Large intestine (tissue), 12 donors: ENCODE measurements around the gene RICTOR. TPM values are rescaled to one million over a fixed set of nuclear protein-coding genes. Genes with fewer than 3 reads are reported as not detected.
A peak's percentile ranks its signal among the peaks of the same experiment; 100 is the strongest.

Experiments used
- DNase-seq, 2 donors: peaks; one replicate each; pipeline versions ENCODE4 v3.0.0 to v3.0.0-alpha.2; 2013
- H3K27ac ChIP-seq: one replicate; pipeline ENCODE4 v1.5.1; 2013; ENCODE audit warnings: low read length
- H3K27me3 ChIP-seq: 2 replicates; pipeline ENCODE4 v1.6.1; 2013; ENCODE audit warnings: low read length; ENCODE audit not compliant: control insufficient read depth, insufficient read depth
- H3K36me3 ChIP-seq: 2 replicates; pipeline ENCODE4 v1.6.1; 2013; ENCODE audit warnings: low read length; ENCODE audit not compliant: control insufficient read depth, insufficient read depth
- H3K4me1 ChIP-seq: one replicate; pipeline ENCODE4 v1.6.1; 2013; ENCODE audit warnings: low read length; ENCODE audit not compliant: control insufficient read depth, insufficient read depth
- H3K4me3 ChIP-seq: one replicate; pipeline ENCODE4 v1.5.1; 2013; ENCODE audit warnings: low read length
- H3K9me3 ChIP-seq: one replicate; pipeline ENCODE4 v1.6.1; 2013; ENCODE audit warnings: mild to moderate bottlenecking, low read depth, low read length, moderate library complexity; ENCODE audit not compliant: control insufficient read depth
- WGBS: methylation state at CpG from one replicate; pipeline ENCODE4 v1.1.5; 2013; ENCODE audit warnings: low lambda C conversion rate; ENCODE audit not compliant: insufficient coverage; 5-methylcytosine and 5-hydroxymethylcytosine counted together
- long read RNA-seq, 11 donors: transcript quantifications; one replicate each; lab custom pipeline, GENCODE V29; 2026
- polyA plus RNA-seq: library from polyadenylated mRNA; unstranded; fragments of 120-200 nt; gene quantifications from one replicate; pipeline ENCODE4 v1.2.1, GENCODE V29; 2013

Gene RICTOR, protein sequence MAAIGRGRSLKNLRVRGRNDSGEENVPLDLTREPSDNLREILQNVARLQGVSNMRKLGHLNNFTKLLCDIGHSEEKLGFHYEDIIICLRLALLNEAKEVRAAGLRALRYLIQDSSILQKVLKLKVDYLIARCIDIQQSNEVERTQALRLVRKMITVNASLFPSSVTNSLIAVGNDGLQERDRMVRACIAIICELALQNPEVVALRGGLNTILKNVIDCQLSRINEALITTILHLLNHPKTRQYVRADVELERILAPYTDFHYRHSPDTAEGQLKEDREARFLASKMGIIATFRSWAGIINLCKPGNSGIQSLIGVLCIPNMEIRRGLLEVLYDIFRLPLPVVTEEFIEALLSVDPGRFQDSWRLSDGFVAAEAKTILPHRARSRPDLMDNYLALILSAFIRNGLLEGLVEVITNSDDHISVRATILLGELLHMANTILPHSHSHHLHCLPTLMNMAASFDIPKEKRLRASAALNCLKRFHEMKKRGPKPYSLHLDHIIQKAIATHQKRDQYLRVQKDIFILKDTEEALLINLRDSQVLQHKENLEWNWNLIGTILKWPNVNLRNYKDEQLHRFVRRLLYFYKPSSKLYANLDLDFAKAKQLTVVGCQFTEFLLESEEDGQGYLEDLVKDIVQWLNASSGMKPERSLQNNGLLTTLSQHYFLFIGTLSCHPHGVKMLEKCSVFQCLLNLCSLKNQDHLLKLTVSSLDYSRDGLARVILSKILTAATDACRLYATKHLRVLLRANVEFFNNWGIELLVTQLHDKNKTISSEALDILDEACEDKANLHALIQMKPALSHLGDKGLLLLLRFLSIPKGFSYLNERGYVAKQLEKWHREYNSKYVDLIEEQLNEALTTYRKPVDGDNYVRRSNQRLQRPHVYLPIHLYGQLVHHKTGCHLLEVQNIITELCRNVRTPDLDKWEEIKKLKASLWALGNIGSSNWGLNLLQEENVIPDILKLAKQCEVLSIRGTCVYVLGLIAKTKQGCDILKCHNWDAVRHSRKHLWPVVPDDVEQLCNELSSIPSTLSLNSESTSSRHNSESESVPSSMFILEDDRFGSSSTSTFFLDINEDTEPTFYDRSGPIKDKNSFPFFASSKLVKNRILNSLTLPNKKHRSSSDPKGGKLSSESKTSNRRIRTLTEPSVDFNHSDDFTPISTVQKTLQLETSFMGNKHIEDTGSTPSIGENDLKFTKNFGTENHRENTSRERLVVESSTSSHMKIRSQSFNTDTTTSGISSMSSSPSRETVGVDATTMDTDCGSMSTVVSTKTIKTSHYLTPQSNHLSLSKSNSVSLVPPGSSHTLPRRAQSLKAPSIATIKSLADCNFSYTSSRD (N-terminal part only)
- polyA plus RNA-seq, result 20.2 TPM
- long read RNA-seq, donor 1, partial matches to known transcripts, result 0 of 1 reads
- long read RNA-seq, donor 1, other reads (novel, unspliced or antisense), result 0 of 1 reads
- long read RNA-seq, donor 2, result 0 reads
- long read RNA-seq, donor 3, result 0 reads
- long read RNA-seq, donor 4, result 0 reads
- long read RNA-seq, donor 5, full-length matches to known transcripts, result 1 of 1 reads
- long read RNA-seq, donor 5, partial matches to known transcripts, result 0 of 1 reads
- long read RNA-seq, donor 5, other reads (novel, unspliced or antisense), result 0 of 1 reads
- long read RNA-seq, donor 6, result 0 reads
- long read RNA-seq, donor 7, partial matches to known transcripts, result 0 of 1 reads
- long read RNA-seq, donor 7, other reads (novel, unspliced or antisense), result 0 of 1 reads
- long read RNA-seq, donor 8, partial matches to known transcripts, result 0 of 1 reads
- long read RNA-seq, donor 8, other reads (novel, unspliced or antisense), result 0 of 1 reads
- long read RNA-seq, donor 9, partial matches to known transcripts, result 0 of 1 reads
- long read RNA-seq, donor 9, other reads (novel, unspliced or antisense), result 0 of 1 reads
- long read RNA-seq, donor 10, partial matches to known transcripts, result 0 of 3 reads
- long read RNA-seq, donor 10, other reads (novel, unspliced or antisense), result 0 of 3 reads
- long read RNA-seq, donor 11, result 0 reads

DNA sequence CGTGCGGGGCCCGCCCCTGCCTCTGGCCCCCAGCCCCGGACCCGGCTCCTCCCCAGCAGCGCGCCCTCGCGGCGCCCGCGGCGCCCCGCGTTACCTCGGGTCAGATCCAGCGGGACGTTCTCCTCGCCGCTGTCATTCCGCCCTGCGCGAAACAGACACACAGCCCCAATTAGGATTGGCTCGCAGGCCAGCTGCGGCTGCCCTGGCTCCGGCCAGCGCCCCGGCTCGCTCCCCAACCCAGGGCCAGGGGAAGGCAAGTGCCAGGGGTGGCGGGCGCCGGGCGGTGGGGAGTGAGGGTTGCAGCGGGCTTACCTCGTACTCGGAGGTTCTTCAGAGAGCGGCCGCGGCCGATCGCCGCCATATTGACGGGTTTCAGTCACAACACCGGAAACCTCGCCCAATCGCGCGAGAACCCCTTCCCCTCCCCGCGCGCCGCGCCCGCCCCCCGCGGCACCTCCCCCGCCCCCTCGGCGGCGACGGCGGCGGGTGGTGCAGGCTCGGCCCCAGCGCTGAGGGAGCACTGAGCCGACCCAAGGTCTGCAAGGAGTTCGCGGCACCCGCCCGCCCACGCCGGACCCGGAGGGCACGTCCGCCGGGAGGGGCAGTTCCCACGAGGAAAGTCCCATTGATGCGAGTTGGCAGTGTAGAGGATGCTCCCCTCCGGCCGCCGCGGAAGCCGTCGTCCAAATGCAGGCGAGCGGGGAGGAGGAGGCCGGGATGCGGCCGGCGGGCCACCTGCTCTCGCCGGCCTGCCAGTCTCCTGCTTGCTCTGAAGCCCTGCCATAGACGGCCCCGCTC is at the start of gene RICTOR:
RICTOR (minus strand) TSS at position 383 of the 798 bp plus-strand sequence; CDS start at position 361, 22 bp downstream.
- Histone ChIP-seq H3K4me1 (peaks cover 3% of the 10 kb centered on the region), H3K36me3 (no peaks in the 10 kb centered on the region), H3K4me3 (peak within 1 kb of the TSS; percentile 93), H3K27me3 (no peaks in the 10 kb centered on the region), H3K9me3 (no peaks in the 10 kb centered on the region), H3K27ac (peak within 1 kb of the TSS; percentile 100)
- no CpG with 5 or more reads among the region's 94 CpGs for WGBS
- peak; percentile 80 to 90 for DNase-seq

DNA sequence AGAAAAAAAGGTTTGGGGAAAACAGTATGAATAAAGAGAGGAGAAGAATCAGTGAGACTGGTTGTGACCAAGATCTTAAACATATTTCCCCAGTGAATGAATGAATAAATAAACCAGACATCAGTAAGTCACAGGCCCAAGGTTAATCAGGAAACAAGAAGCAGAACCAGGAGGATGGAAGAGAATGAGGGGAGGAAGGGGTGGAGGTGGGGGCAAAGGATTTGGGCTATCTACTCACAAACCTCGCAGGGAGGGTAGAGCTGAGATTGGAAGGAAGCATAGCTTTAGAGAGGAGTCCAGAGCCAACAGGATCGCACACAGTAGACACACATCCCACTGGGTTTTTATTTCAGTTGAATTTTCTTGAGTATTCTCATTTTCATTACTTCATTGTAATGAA is 47.7 kb upstream of the RICTOR start:
- whole genome bisulfite sequencing, result no CpG with 5 or more reads among the region's 2 CpGs
- no peak for DNase-seq
- H3K36me3 ChIP-seq, result no peaks in the 10 kb centered on the region

DNA sequence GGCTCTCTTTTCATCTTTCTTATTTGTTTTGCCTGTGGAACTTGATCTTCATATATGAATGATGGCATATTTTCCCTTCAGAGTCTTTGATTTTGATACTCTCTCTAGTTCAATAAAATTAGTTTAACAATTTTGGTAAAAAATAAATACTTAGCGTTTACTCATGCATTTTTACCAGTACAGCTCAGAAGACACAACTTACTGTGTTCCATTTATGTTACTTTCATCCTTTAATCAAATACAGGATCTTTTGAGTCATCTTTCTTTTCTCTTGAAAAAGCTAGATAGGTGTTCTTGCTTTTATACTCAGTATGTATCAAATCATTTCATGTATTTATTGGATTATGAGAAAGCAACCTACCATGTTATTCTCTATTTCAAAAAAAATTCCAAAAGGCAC is 47.1 kb upstream of the RICTOR start:
- no CpG with 5 or more reads among the region's 1 CpG for WGBS
- H3K4me1 ChIP-seq, result no peaks in the 10 kb centered on the region
- no peak for DNase-seq
- peaks cover 6% of the 10 kb centered on the region for H3K27me3 ChIP-seq
- H3K36me3 ChIP-seq, result no peaks in the 10 kb centered on the region
- H3K9me3 ChIP-seq, result no peaks in the 10 kb centered on the region
- H3K4me3 ChIP-seq, result no peak overlapping the region
- H3K27ac ChIP-seq, result no peak overlapping the region

More for the DNA sequence above, 47.7 kb upstream of the RICTOR start:
- H3K9me3 ChIP-seq, result no peaks in the 10 kb centered on the region
- no peak overlapping the region for H3K4me3 ChIP-seq
- H3K4me1 ChIP-seq, result no peaks in the 10 kb centered on the region
- no peak overlapping the region for H3K27ac ChIP-seq
- peaks cover 6% of the 10 kb centered on the region for H3K27me3 ChIP-seq

DNA sequence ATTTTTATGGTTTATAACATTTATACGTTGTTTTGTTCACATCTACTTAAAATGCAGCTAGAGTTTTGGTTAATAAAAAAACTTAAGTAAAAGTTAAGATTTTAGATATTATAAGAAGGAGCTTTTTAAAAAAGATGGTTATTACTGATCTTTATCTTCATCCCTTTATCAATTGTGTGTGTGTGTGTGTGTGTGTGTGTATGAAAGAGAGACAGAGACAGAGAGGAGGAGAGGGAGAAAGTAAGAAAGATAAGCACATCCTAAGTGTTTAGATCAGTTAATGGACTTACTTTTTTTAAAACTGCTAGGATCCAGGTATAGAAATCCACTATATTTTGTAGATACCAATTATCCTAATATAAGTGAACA is 45.8 kb upstream of the RICTOR start:
- peaks cover 6% of the 10 kb centered on the region for H3K27me3 ChIP-seq
- no peaks in the 10 kb centered on the region for H3K36me3 ChIP-seq
- H3K4me1 ChIP-seq, result no peaks in the 10 kb centered on the region
- H3K4me3 ChIP-seq, result no peak overlapping the region
- H3K9me3 ChIP-seq, result no peaks in the 10 kb centered on the region
- H3K27ac ChIP-seq, result no peak overlapping the region
- WGBS, result 100% methylated on average over 1 of the region's 1 CpG
- no peak for DNase-seq

DNA sequence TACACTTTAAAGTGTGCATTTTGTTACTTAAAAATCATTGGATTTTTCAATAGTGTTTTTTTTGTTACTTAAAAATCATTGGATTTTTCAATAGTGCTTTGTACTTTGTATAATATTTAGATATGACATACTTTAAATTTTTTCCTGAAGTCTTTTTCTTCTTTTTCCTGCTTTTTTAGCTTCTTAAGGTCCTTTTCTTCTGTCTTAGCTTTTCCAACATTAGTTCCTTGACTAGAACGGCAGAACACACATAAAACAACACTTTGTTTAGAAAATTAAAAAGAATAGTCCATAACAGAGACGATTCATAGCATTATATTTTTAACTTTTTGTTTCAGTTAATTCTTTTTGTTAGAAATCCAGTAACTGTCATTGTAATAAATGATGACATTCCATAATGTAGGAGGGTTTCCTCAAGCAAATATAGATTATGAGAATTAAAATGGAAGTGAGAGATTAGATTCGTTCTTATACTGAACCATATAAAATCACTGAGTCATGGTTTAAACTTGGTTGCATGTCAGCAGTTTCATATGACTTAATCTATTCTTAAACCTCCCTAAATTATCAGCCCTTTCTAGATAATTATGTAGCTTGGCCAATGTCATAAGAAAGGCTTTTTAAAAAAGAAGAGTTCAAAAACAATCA is 45.3 kb upstream of the RICTOR start:
- 92% methylated on average over 2 of the region's 3 CpGs for WGBS
- Histone ChIP-seq H3K4me3 (no peak overlapping the region), H3K36me3 (no peaks in the 10 kb centered on the region), H3K27ac (no peak overlapping the region), H3K27me3 (peaks cover 6% of the 10 kb centered on the region), H3K9me3 (no peaks in the 10 kb centered on the region), H3K4me1 (no peaks in the 10 kb centered on the region)
- no peak for DNase-seq

DNA sequence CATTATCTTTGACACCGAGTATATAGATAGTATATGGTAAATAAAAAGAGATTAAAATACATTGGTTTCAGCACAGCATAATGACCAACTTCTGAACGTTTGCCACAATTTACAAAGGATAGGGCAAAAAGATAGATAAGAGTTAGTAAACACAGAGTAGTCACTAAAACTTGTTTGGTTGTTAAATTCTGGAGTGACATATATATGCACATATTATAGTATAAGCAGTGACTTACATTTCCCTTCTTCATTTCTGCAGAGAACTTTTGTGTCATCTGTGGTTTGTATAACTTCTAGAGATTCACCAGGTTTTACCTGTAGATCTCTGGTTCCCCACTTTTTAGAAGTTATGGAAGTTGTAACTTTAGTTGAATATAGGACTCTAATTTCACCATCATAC is 44.4 kb upstream of the RICTOR start:
- Histone ChIP-seq H3K27ac (no peak overlapping the region), H3K4me1 (no peaks in the 10 kb centered on the region), H3K36me3 (no peaks in the 10 kb centered on the region), H3K27me3 (peaks cover 6% of the 10 kb centered on the region), H3K9me3 (no peaks in the 10 kb centered on the region), H3K4me3 (no peak overlapping the region)
- no peak for DNase-seq
- WGBS, result 0% methylated on average over 1 of the region's 2 CpGs

DNA sequence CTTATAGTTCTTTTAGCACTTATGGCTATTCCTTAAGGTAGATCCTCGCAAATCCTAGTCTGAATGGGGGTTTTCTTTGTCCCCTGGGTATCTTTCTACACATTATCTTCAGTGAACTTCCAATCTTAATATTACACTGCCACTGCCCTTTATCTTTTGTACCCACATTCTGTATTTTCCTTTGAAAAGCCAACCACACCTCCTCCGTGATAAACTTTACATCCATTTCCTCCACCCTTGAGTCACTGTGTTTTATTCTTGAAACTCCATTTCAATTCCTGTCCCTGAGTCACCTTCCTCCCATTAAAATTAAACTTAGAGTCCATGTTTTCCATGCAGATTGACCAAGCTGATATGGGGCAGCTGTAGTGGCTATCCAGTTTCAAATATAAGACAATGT is 43.2 kb upstream of the RICTOR start:
- 58% methylated on average over 2 of the region's 2 CpGs for WGBS
- H3K4me1 ChIP-seq, result no peaks in the 10 kb centered on the region
- H3K9me3 ChIP-seq, result no peaks in the 10 kb centered on the region
- no peaks in the 10 kb centered on the region for H3K36me3 ChIP-seq
- peaks cover 6% of the 10 kb centered on the region for H3K27me3 ChIP-seq
- H3K27ac ChIP-seq, result no peak overlapping the region
- DNase-seq, result no peak
- H3K4me3 ChIP-seq, result no peak overlapping the region

DNA sequence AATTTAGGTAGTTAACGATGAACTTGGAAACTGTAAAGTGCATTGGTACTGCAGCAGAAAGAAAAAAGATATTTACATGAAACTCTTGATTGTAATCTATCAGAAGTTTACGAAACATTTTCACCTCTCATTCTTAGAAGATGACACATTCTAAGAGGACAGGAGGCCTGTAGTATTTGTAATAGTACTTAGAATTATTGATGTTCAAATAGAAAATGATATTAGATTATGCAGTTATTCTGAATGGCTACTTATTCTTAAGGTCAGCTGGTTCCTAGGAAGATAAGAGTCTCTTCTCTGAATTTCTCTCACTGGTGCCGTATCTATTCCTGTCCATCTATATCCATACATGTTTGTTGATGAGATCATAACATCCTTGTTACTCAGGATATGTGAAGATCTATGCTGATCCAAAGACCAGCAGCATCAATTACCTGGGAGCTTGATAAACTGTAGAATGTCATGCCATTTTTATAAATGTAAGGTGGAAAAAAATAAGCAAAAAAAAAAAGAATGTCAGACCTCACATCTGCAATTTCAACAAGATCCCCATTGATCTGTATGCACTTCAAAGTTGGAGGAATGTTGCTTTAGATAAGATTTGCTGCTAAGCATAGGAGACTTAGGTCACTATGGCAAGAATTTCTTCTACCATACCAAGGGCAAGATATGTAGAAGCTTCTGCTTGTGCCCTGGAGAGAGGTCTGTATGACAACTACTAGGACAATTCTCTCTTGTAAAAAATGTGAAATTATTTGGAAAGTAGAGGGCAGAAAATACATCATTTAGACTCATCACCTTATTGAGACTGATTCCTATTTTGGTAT is 42.4 kb upstream of the RICTOR start:
- H3K27me3 ChIP-seq, result peaks cover 4% of the 10 kb centered on the region
- WGBS, result 100% methylated on average over 2 of the region's 3 CpGs
- H3K4me1 ChIP-seq, result no peaks in the 10 kb centered on the region
- DNase-seq, result no peak
- no peaks in the 10 kb centered on the region for H3K36me3 ChIP-seq
- no peaks in the 10 kb centered on the region for H3K9me3 ChIP-seq
- H3K27ac ChIP-seq, result no peak overlapping the region
- no peak overlapping the region for H3K4me3 ChIP-seq
